ENCODE results near the gene AGL.
"Not testable (repeated sequence)": the region's sequence is repeated elsewhere in the genome, so short reads cannot be mapped to it uniquely, and the experiment has no call there.

Gene AGL

DNA sequence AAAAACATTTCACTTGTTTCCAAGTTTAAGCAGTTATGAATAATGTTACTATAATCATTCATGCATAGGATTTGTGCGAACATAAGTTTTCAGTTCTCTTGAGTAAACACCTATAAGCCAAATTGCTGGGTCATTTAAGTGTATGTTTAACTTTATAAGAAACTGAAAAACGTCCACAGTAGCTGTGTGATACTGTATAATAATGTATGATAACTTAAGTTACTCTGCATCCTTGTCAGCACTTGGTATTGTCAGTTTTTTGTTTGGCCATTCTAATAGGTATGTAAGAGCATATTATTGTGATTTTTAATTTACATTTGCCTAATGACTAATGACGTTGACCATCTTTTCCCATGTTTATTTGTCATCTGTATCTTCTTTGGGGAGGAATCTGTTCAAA lies 105.2 kb downstream of the AGL start:
- TF ChIP-seq, protein P1, sequence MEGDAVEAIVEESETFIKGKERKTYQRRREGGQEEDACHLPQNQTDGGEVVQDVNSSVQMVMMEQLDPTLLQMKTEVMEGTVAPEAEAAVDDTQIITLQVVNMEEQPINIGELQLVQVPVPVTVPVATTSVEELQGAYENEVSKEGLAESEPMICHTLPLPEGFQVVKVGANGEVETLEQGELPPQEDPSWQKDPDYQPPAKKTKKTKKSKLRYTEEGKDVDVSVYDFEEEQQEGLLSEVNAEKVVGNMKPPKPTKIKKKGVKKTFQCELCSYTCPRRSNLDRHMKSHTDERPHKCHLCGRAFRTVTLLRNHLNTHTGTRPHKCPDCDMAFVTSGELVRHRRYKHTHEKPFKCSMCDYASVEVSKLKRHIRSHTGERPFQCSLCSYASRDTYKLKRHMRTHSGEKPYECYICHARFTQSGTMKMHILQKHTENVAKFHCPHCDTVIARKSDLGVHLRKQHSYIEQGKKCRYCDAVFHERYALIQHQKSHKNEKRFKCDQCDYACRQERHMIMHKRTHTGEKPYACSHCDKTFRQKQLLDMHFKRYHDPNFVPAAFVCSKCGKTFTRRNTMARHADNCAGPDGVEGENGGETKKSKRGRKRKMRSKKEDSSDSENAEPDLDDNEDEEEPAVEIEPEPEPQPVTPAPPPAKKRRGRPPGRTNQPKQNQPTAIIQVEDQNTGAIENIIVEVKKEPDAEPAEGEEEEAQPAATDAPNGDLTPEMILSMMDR (IDR thresholded peaks at IDR 0.05; ENCODE audit: low read length), result no peak
- TF ChIP-seq EZH2 (optimal IDR thresholded peaks at IDR 0.05; ENCODE audit: low read depth, low read length) (no peak), EZH2phosphoT487 (IDR thresholded peaks at IDR 0.05; ENCODE audit: low read length) (no peak)
- H3K4me2 ChIP-seq (ENCODE audit: low read depth, low read length), result no peak overlapping the region
- no peaks in the 10 kb centered on the region for H3F3A ChIP-seq (ENCODE audit: insufficient read depth, low read length)
- no peak overlapping the region for H3K9ac ChIP-seq (ENCODE audit: low read length)
- H3K27me3 ChIP-seq (replicated peaks; ENCODE audit: insufficient read depth, low read length), result no peaks in the 10 kb centered on the region
- no peak for DNase-seq
- no peaks in the 10 kb centered on the region for H3K79me2 ChIP-seq (ENCODE audit: low read length)
- H3K9me3 ChIP-seq (replicated peaks; ENCODE audit: insufficient read depth, low read length), result no peaks in the 10 kb centered on the region
- H3K4me3 ChIP-seq (ENCODE audit: low read length), result no peak overlapping the region
- H3K9me2 ChIP-seq (replicated peaks; ENCODE audit: insufficient read depth, low read length), result no peaks in the 10 kb centered on the region
- H2AFZ ChIP-seq (ENCODE audit: low read length), result no peak overlapping the region
- H3K36me3 ChIP-seq (replicated peaks; ENCODE audit: insufficient read depth, low read length), result no peaks in the 10 kb centered on the region
- no peak overlapping the region for H3K27ac ChIP-seq (ENCODE audit: low read length)
- no peaks in the 10 kb centered on the region for H4K20me1 ChIP-seq (ENCODE audit: insufficient read depth, low read length)
- no peaks in the 10 kb centered on the region for H3K4me1 ChIP-seq (ENCODE audit: low read length)

DNA sequence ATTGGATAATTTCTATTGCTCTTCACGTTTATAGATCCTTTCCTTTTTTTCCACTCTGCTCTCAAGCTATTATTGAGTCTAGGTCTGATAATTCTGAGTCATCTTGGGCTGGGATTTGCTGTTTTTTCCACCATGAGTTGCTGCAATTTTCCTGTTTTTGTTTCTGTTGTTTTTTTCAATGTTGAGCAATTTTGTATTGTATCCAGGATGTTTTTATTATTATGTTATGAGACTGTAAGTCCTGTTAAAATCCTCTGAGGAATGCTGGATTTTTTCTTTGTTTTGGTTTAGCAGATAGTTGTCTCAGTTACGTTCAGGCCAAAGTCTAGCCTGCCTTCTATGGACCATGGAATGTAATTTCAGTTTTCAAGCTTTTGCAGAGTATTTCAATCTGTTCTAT lies 106.6 kb downstream of the AGL start:
- H3K9me3 ChIP-seq (replicated peaks; ENCODE audit: insufficient read depth, low read length), result no peaks in the 10 kb centered on the region
- H3K27me3 ChIP-seq (replicated peaks; ENCODE audit: insufficient read depth, low read length), result no peaks in the 10 kb centered on the region
- no peaks in the 10 kb centered on the region for H3K79me2 ChIP-seq (ENCODE audit: low read length)
- H2AFZ ChIP-seq (ENCODE audit: low read length), result no peak overlapping the region
- TF ChIP-seq, protein P1 (IDR thresholded peaks at IDR 0.05; ENCODE audit: low read length), result no peak
- no peak for TF ChIP-seq EZH2phosphoT487 (IDR thresholded peaks at IDR 0.05; ENCODE audit: low read length)
- no peak for TF ChIP-seq EZH2 (optimal IDR thresholded peaks at IDR 0.05; ENCODE audit: low read depth, low read length)
- H3K4me2 ChIP-seq (ENCODE audit: low read depth, low read length), result no peak overlapping the region
- no peak overlapping the region for H3K4me3 ChIP-seq (ENCODE audit: low read length)
- no peaks in the 10 kb centered on the region for H3K9me2 ChIP-seq (replicated peaks; ENCODE audit: insufficient read depth, low read length)
- H4K20me1 ChIP-seq (ENCODE audit: insufficient read depth, low read length), result no peaks in the 10 kb centered on the region
- no peaks in the 10 kb centered on the region for H3F3A ChIP-seq (ENCODE audit: insufficient read depth, low read length)
- no peak for DNase-seq
- H3K4me1 ChIP-seq (ENCODE audit: low read length), result no peaks in the 10 kb centered on the region
- no peaks in the 10 kb centered on the region for H3K36me3 ChIP-seq (replicated peaks; ENCODE audit: insufficient read depth, low read length)
- no peak overlapping the region for H3K27ac ChIP-seq (ENCODE audit: low read length)
- H3K9ac ChIP-seq (ENCODE audit: low read length), result no peak overlapping the region

DNA sequence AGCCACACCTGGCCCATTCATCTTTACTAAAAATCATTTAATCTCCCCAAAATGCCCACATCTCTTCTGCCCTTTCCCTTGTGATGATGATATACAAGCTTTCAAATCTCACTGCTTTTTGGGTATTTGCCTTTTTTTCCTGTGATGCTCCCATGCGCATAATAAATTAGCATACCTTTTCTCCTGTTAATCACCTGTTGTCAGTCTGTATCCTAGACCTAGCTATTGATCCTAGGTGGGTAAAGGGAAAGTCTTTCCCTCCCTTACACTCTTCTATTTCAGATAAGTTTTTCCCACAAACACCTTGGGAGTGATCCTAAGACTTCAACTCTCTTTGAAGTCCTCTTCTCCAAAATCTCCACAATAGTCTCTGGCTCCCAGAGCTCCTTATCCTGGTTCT lies 107.7 kb downstream of the AGL start:
- no peaks in the 10 kb centered on the region for H4K20me1 ChIP-seq (ENCODE audit: insufficient read depth, low read length)
- H3K4me1 ChIP-seq (ENCODE audit: low read length), result no peaks in the 10 kb centered on the region
- H3K27ac ChIP-seq (ENCODE audit: low read length), result no peak overlapping the region
- H3K9ac ChIP-seq (ENCODE audit: low read length), result no peak overlapping the region
- no peak overlapping the region for H2AFZ ChIP-seq (ENCODE audit: low read length)
- no peaks in the 10 kb centered on the region for H3K79me2 ChIP-seq (ENCODE audit: low read length)
- no peaks in the 10 kb centered on the region for H3K36me3 ChIP-seq (replicated peaks; ENCODE audit: insufficient read depth, low read length)
- TF ChIP-seq, protein P1 (IDR thresholded peaks at IDR 0.05; ENCODE audit: low read length), result no peak
- no peak for TF ChIP-seq EZH2 (optimal IDR thresholded peaks at IDR 0.05; ENCODE audit: low read depth, low read length)
- TF ChIP-seq EZH2phosphoT487 (IDR thresholded peaks at IDR 0.05; ENCODE audit: low read length), result no peak
- H3K27me3 ChIP-seq (replicated peaks; ENCODE audit: insufficient read depth, low read length), result no peaks in the 10 kb centered on the region
- H3K9me2 ChIP-seq (replicated peaks; ENCODE audit: insufficient read depth, low read length), result no peaks in the 10 kb centered on the region
- no peak overlapping the region for H3K4me2 ChIP-seq (ENCODE audit: low read depth, low read length)
- no peak overlapping the region for H3K4me3 ChIP-seq (ENCODE audit: low read length)
- DNase-seq, result no peak
- H3F3A ChIP-seq (ENCODE audit: insufficient read depth, low read length), result no peaks in the 10 kb centered on the region
- no peaks in the 10 kb centered on the region for H3K9me3 ChIP-seq (replicated peaks; ENCODE audit: insufficient read depth, low read length)

DNA sequence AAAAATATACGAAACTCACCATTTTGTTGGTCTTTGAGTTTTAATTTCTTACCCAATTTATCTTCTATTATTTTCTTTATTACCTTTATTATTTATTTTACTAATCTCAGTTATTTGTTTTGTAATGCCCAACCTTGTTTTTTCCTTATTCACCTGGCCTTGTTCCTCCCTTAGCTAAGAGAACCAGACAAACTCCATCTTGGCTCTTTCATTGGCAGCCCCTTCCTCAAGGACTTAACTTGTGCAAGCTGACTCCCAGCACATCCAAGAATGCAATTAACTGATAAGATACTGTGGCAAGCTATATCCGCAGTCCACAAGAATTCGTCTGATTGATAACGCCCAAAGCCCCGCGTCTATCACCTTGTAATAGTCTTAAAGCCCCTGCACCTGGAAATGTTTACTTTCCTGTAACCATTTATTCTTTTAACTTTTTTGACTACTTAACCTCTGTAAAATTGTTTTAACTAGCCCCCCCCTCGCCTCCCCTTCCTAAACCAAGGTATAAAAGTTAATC lies 109.1 kb downstream of the AGL start:
- not testable (repeated sequence) for H3K9me2 ChIP-seq (replicated peaks; ENCODE audit: insufficient read depth, low read length); H3F3A ChIP-seq (ENCODE audit: insufficient read depth, low read length); H3K79me2 ChIP-seq (ENCODE audit: low read length); H3K4me1 ChIP-seq (ENCODE audit: low read length); H3K36me3 ChIP-seq (replicated peaks; ENCODE audit: insufficient read depth, low read length); H3K4me3 ChIP-seq (ENCODE audit: low read length); H3K9me3 ChIP-seq (replicated peaks; ENCODE audit: insufficient read depth, low read length); DNase-seq; H3K27me3 ChIP-seq (replicated peaks; ENCODE audit: insufficient read depth, low read length); H3K9ac ChIP-seq (ENCODE audit: low read length); H4K20me1 ChIP-seq (ENCODE audit: insufficient read depth, low read length); H3K4me2 ChIP-seq (ENCODE audit: low read depth, low read length); H3K27ac ChIP-seq (ENCODE audit: low read length); H2AFZ ChIP-seq (ENCODE audit: low read length)

DNA sequence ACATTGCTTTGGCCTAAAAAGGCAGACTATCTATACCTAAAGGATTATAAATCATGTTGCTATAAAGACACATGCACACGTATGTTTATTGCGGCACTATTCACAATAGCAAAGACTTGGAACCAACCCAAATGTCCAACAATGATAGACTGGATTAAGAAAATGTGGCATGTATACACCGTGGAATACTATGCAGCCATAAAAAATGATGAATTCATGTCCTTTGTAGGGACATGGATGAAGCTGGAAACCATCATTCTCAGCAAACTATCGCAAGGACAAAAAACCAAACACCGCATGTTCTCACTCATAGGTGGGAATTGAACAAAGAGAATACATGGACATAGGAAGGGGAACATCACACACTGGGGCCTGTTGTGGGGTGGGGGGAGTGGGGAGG lies 110.1 kb downstream of the AGL start:
- H3K9ac ChIP-seq (ENCODE audit: low read length); H3K9me3 ChIP-seq (replicated peaks; ENCODE audit: insufficient read depth, low read length); H3K9me2 ChIP-seq (replicated peaks; ENCODE audit: insufficient read depth, low read length); H3K4me2 ChIP-seq (ENCODE audit: low read depth, low read length); H3K4me1 ChIP-seq (ENCODE audit: low read length); H2AFZ ChIP-seq (ENCODE audit: low read length); H3K36me3 ChIP-seq (replicated peaks; ENCODE audit: insufficient read depth, low read length); H3K27me3 ChIP-seq (replicated peaks; ENCODE audit: insufficient read depth, low read length); DNase-seq; H4K20me1 ChIP-seq (ENCODE audit: insufficient read depth, low read length); H3K4me3 ChIP-seq (ENCODE audit: low read length); H3K27ac ChIP-seq (ENCODE audit: low read length); H3F3A ChIP-seq (ENCODE audit: insufficient read depth, low read length); H3K79me2 ChIP-seq (ENCODE audit: low read length): not testable (repeated sequence)
